ACHN (cell line): Measurements from ENCODE around the gene PSMB7.

Experiments
- DNase-seq: peaks from one replicate; pipeline ENCODE4 v3.0.0-alpha.2; 2015
- in situ Hi-C: cut with HindIII; loops from 2 replicates; pipeline ENCODE4 v1.10.0; 2017; ENCODE audit warnings: low sequenced_read_pairs, low pct_ligation_motif_present, low pct_unique_long_range_greater_than_20kb

Gene PSMB7

GRCh38 chr9:124323904-124324303 lies 91.3 kb downstream of the PSMB7 start:
- no peak for DNase-seq
- in situ Hi-C loops, result no loop called here

- DNase-seq, result no peak
- in situ Hi-C loops, result no loop called here
Observed at GRCh38 chr9:124322618-124323432, 92.4 kb downstream of the PSMB7 start.

- DNase-seq, result no peak
Observed at GRCh38 chr9:124321935-124322334, 93.3 kb downstream of the PSMB7 start.

GRCh38 chr9:124321416-124321815 lies 93.8 kb downstream of the PSMB7 start:
- in situ Hi-C loops, result no loop called here
- DNase-seq, result no peak

More at GRCh38 chr9:124321935-124322334, 93.3 kb downstream of the PSMB7 start:
- in situ Hi-C loops, result no loop called here

- in situ Hi-C loops, result no loop called here
- DNase-seq, result peak; percentile 66
Observed at GRCh38 chr9:124320062-124320973, 94.9 kb downstream of the PSMB7 start.

GRCh38 chr9:124315882-124316281 lies 99.4 kb downstream of the PSMB7 start:
- in situ Hi-C loops, result no loop called here
- DNase-seq, result no peak

GRCh38 chr9:124313940-124314339 lies 101.3 kb downstream of the PSMB7 start:
- DNase-seq, result no peak
- in situ Hi-C loops, result no loop called here

GRCh38 chr9:124312290-124313265 lies 102.7 kb downstream of the PSMB7 start:
- in situ Hi-C loops, result no loop called here
- no peak for DNase-seq

GRCh38 chr9:124311283-124311682 lies 104.0 kb downstream of the PSMB7 start:
- in situ Hi-C loops, result no loop called here
- no peak for DNase-seq

GRCh38 chr9:124309667-124310084 lies 105.6 kb downstream of the PSMB7 start:
- peak; percentile 94 for DNase-seq
- in situ Hi-C loops, result no loop called here

- in situ Hi-C loops, result no loop called here
- DNase-seq, result no peak
Observed at GRCh38 chr9:124308606-124309491, 106.4 kb downstream of the PSMB7 start.

GRCh38 chr9:124307379-124308030 lies 107.7 kb downstream of the PSMB7 start:
- DNase-seq, result no peak
- in situ Hi-C loops, result no loop called here

GRCh38 chr9:124306098-124306735 lies 109.0 kb downstream of the PSMB7 start:
- in situ Hi-C loops, result no loop called here
- peak; percentile 67 for DNase-seq

GRCh38 chr9:124304285-124304684 lies 111.0 kb downstream of the PSMB7 start:
- DNase-seq, result no peak
- in situ Hi-C loops, result no loop called here

GRCh38 chr9:124303762-124304161 lies 111.5 kb downstream of the PSMB7 start:
- in situ Hi-C loops, result no loop called here
- no peak for DNase-seq
